Fibroblast of mammary gland (primary cell): ENCODE results near the gene SESN3.
"Not testable (repeated sequence)": the region's sequence is repeated elsewhere in the genome, so short reads cannot be mapped to it uniquely, and the experiment has no call there.

Source experiments
- DNase-seq: peaks from one replicate; pipeline ENCODE4 v3.0.0-alpha.2; 2010; ENCODE audit warnings: low read depth
- H3K4me3 ChIP-seq: 2 replicates; pipeline ENCODE4 v1.5.1; 2011; ENCODE audit warnings: low read depth, mild to moderate bottlenecking, low read length, moderate library complexity; ENCODE audit not compliant: control insufficient read depth
- CTCF ChIP-seq: conservative IDR thresholded peaks from 2 replicates; pipeline ENCODE4 v1.5.1; 2011; ENCODE audit warnings: low read depth, low read length, inconsistent platforms; ENCODE audit not compliant: control insufficient read depth, insufficient read depth

SESN3 gene

GRCh38 chr11:95218149-95218548 is 12.9 kb downstream of the SESN3 start:
- no peak for DNase-seq
- TF ChIP-seq CTCF = no peak
- H3K4me3 ChIP-seq = no peak overlapping the region

DNA sequence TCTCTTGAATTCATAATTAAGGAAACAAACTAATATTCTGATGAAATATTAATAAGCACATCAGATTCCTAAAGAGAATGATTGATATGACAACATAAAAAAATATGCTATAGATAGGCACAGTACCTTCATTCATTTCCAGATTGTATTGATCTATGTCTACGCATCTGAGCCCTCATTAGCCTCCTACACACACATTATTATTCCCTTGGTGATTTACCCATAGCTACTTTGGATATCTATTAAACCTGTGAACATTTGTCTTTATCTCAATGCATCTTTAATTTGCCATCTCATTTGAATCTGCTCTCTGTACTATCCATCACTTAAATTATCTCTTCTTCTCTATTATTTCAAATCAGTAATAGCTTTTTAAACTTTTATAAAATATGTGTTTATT is 18.4 kb downstream of the SESN3 start:
- no peak for TF ChIP-seq CTCF
- H3K4me3 ChIP-seq = no peak overlapping the region
- DNase-seq = no peak

- not testable (repeated sequence) for DNase-seq
Observed at GRCh38 chr11:95209535-95209934, 21.5 kb downstream of the SESN3 start.

GRCh38 chr11:95200781-95201457 is 30.1 kb downstream of the SESN3 start:
- no peak for DNase-seq
- no peak overlapping the region for H3K4me3 ChIP-seq
- TF ChIP-seq CTCF = no peak

More at GRCh38 chr11:95209535-95209934, 21.5 kb downstream of the SESN3 start:
- not testable (repeated sequence) for H3K4me3 ChIP-seq

DNA sequence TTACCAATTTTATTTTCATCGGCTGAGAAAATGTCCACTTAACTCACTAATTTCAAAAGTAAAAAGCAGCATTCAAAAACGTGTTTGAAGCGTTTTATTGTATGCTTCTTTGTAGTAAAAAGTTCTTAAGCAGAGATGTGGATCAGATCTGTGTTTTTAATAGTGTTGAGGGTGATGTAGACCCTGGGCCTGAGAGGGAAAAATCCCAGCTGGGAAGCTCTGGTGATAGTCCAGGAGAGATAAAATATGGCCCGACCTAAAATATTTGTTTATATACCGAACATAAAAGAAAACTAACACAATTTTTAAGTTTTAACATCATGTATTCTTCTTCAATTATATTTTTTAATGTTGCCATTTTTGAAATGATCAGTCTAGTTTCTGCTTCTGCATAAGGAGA is 35.2 kb downstream of the SESN3 start:
- no peak for DNase-seq
- no peak for TF ChIP-seq CTCF
- H3K4me3 ChIP-seq = no peak overlapping the region

GRCh38 chr11:95193541-95193940 is 37.5 kb downstream of the SESN3 start:
- no peak for DNase-seq
- H3K4me3 ChIP-seq = no peak overlapping the region
- no peak for TF ChIP-seq CTCF

DNA sequence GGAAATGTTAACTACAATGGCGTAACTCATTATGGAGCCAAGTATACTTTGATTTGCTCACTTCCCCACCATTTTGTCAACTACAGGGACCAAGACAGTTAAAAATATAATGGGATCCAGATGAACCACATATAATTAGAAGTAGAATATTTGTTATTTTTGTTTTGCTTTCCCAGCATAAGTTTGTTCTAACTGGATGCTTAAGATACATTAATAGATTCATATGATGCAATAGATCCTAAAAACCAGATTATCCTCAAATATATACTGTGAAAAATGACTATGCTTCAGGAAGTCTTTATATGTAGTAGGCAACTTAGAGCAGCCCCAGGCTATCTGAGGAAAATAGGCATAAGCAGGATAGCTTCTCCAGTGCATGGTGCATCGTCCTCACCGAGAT is 38.3 kb downstream of the SESN3 start:
- H3K4me3 ChIP-seq = no peak overlapping the region
- no peak for TF ChIP-seq CTCF
- no peak for DNase-seq
